ENCODE measurements around the gene TMEM270.

DNA sequence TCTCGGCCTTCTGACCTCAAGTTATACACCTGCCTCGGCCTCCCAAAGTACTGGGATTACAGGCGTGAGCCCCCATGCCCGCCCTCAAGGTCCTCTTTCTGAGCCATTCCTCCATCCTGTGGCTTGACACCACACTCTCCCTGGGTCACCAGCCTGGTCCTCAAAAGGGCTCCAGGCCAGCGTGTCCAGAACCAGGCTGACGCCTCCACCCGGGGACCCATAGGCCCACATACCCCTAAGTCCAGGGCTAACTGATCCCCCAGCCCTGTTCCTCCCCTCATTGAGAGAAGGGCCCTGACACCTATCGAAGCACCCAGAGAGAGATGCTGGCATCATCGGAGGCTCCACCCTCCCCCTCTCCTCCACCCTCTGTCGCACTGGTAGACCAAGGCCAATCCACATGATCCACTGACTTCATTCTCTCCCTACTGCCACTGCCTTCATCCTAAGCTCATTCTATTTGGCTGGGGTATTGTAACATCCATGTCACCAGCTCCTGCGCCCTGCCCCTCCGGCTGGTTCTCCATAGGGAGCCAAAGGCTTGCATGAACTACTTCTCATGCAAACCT is 46.7 kb downstream of the TMEM270 start:
- TF ChIP-seq, protein P1, sequence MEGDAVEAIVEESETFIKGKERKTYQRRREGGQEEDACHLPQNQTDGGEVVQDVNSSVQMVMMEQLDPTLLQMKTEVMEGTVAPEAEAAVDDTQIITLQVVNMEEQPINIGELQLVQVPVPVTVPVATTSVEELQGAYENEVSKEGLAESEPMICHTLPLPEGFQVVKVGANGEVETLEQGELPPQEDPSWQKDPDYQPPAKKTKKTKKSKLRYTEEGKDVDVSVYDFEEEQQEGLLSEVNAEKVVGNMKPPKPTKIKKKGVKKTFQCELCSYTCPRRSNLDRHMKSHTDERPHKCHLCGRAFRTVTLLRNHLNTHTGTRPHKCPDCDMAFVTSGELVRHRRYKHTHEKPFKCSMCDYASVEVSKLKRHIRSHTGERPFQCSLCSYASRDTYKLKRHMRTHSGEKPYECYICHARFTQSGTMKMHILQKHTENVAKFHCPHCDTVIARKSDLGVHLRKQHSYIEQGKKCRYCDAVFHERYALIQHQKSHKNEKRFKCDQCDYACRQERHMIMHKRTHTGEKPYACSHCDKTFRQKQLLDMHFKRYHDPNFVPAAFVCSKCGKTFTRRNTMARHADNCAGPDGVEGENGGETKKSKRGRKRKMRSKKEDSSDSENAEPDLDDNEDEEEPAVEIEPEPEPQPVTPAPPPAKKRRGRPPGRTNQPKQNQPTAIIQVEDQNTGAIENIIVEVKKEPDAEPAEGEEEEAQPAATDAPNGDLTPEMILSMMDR (IDR thresholded peaks at IDR 0.05) = no peak
- no peak for TF ChIP-seq POLR2A (IDR thresholded peaks at IDR 0.05)
- TF ChIP-seq POLR2AphosphoS5 (IDR thresholded peaks at IDR 0.05) = no peak
